Sigmoid colon (tissue), 7 donors: ENCODE measurements around the gene PHLDB1. TPM values are rescaled to one million over a fixed set of nuclear protein-coding genes. Genes with fewer than 3 reads are reported as not detected.

Source experiments
- DNase-seq: peaks from one replicate; pipeline ENCODE4 v3.0.0-alpha.2; 2019
- H3K27ac ChIP-seq, 4 donors: fragments of 200-600 bp; sonication (generic); one replicate each; pipeline ENCODE4 v1.5.1; 2016 to 2019; ENCODE audit warnings: mild to moderate bottlenecking in 1 of 4
- H3K27me3 ChIP-seq, 3 donors: fragments of 200-600 bp; sonication (generic); one replicate each; pipeline ENCODE4 v1.5.1; 2019; ENCODE audit warnings: mild to moderate bottlenecking in 1 of 3
- H3K36me3 ChIP-seq, 4 donors: fragments of 200-600 bp; sonication (generic); one replicate each; pipeline ENCODE4 v1.5.1; 2016 to 2019
- H3K4me1 ChIP-seq, 4 donors: fragments of 200-600 bp; sonication (generic); one replicate each; pipeline ENCODE4 v1.5.1; 2017 to 2019
- H3K4me3 ChIP-seq, 4 donors: fragments of 200-600 bp; sonication (generic); one replicate each; pipeline ENCODE4 v1.5.1; 2017 to 2019; ENCODE audit warnings: mild to moderate bottlenecking in 2 of 4, moderate library complexity in 1 of 4
- H3K9me3 ChIP-seq, 4 donors: fragments of 200-600 bp in 3 of 4; sonication (generic) in 3 of 4; one replicate each; pipeline versions ENCODE4 v1.5.1 to v1.6.1; 2013 to 2019
- CTCF ChIP-seq, 4 experiments: fragments of 450-650 bp in 3 of 4; fragments of 200-600 bp in 1 of 4; IDR thresholded peaks; one replicate each; pipeline ENCODE4 v1.5.1; 2016 to 2019; ENCODE audit warnings: antibody characterized with exemption in 4 of 4, mild to moderate bottlenecking in 3 of 4, moderate library complexity in 2 of 4
- EP300 ChIP-seq, 4 donors: sonication (generic); formaldehyde crosslinking; IDR thresholded peaks; one replicate each; pipeline ENCODE4 v1.6.1; 2017; ENCODE audit warnings: antibody characterized with exemption in 4 of 4
- POLR2A ChIP-seq, 2 donors: fragments of 450-650 bp; IDR thresholded peaks; one replicate each; pipeline ENCODE4 v1.6.1; 2016; ENCODE audit warnings: antibody characterized with exemption in 2 of 2, mild to moderate bottlenecking in 2 of 2, moderate library complexity in 2 of 2
- POLR2AphosphoS5 ChIP-seq, 4 donors: sonication (generic); formaldehyde crosslinking; IDR thresholded peaks; one replicate each; pipeline ENCODE4 v1.6.1; 2017; ENCODE audit warnings: antibody characterized with exemption in 4 of 4
- WGBS, 2 donors: extraction: QIAGEN DNeasy Blood & Tissue Kit; methylation state at CpG; one replicate each; pipeline ENCODE4 v1.1.7; 2013; 5-methylcytosine and 5-hydroxymethylcytosine counted together
- intact Hi-C: fragments of 100-400 bp; cut with DNase I; formaldehyde crosslinking; loops from one replicate; pipeline ENCODE4 v1.15.1; 2023
- polyA plus RNA-seq, 3 donors: library from polyadenylated mRNA; stranded (reverse); fragments of 200-250 nt; gene quantifications; one replicate each; pipeline ENCODE4 v1.2.3, GENCODE V29; 2013
- total RNA-seq, 4 donors: library from RNA; depleted of rRNA; stranded (reverse); fragments of >200 nt; gene quantifications; one replicate each; pipeline ENCODE4 v1.1.0, GENCODE V29; 2016
- donor health status: healthy with polysubstance abuse.
- donor health status: Bipolar disorder and iron deficiency.
- donor health status: healthy.

PHLDB1 gene
- total and polyA plus RNA-seq, 7 donors: 33.6 to 126 (median 51.8) TPM

GRCh38 chr11:118621784-118622375 lies 14.5 kb downstream of the PHLDB1 start:
- Histone ChIP-seq H3K4me3 (peak overlapping the region; percentile 27 to 66 (median 59)), H3K27ac (peak overlapping the region; percentile 86 to 92 (median 90)), H3K27me3 (no peaks in the 10 kb centered on the region), H3K36me3 (peaks cover 0 to 31% (median 11%) of the 10 kb centered on the region in 4 donors), H3K4me1 (peaks cover 0 to 80% (median 69%) of the 10 kb centered on the region in 4 donors), H3K9me3 (no peaks in the 10 kb centered on the region)
- intact Hi-C loops: no loop called here
- no peak for DNase-seq
- TF ChIP-seq POLR2AphosphoS5 (IDR thresholded peaks at IDR 0.05) (no peak), POLR2A (IDR thresholded peaks at IDR 0.05) (peak in 1 of 2 donors; percentile 21), EP300 (IDR thresholded peaks at IDR 0.05) (no peak)
- WGBS, 2 donors: 70 to 74% methylated on average over 4 of the region's 4 CpGs

GRCh38 chr11:118622376-118623268 lies 15.2 kb downstream of the PHLDB1 start:
- Histone ChIP-seq H3K36me3 (peaks cover 2 to 31% (median 19%) of the 10 kb centered on the region in 4 donors), H3K27ac (peak overlapping the region; percentile 86 to 92 (median 90)), H3K4me3 (peak overlapping the region in 3 of 4 donors; percentile 58 to 66 (median 60)), H3K4me1 (peaks cover 0 to 73% (median 61%) of the 10 kb centered on the region in 4 donors), H3K27me3 (no peaks in the 10 kb centered on the region), H3K9me3 (no peaks in the 10 kb centered on the region)
- DNase-seq: no peak
- intact Hi-C loops: no loop called here
- 61 to 65% methylated on average over 9 of the region's 9 CpGs for WGBS, 2 donors
- TF ChIP-seq CTCF (IDR thresholded peaks at IDR 0.05) (no peak), POLR2AphosphoS5 (IDR thresholded peaks at IDR 0.05) (peak; percentile 24 to 81 (median 80))

- Histone ChIP-seq H3K36me3 (peaks cover 6 to 37% (median 24%) of the 10 kb centered on the region in 4 donors), H3K27me3 (no peaks in the 10 kb centered on the region), H3K9me3 (no peaks in the 10 kb centered on the region), H3K4me3 (peak overlapping the region in 1 of 4 donors; percentile 7), H3K4me1 (peaks cover 0 to 70% (median 57%) of the 10 kb centered on the region in 4 donors), H3K27ac (peak overlapping the region; percentile 86 to 92 (median 90))
- no peak for DNase-seq
- WGBS, 2 donors: 59 to 64% methylated on average over 4 of the region's 4 CpGs
- intact Hi-C loops: no loop called here
- TF ChIP-seq POLR2AphosphoS5 (IDR thresholded peaks at IDR 0.05) (no peak), EP300 (IDR thresholded peaks at IDR 0.05) (no peak), POLR2A (IDR thresholded peaks at IDR 0.05) (no peak), CTCF (IDR thresholded peaks at IDR 0.05) (no peak)
Observed at GRCh38 chr11:118623269-118623655, 15.8 kb downstream of the PHLDB1 start.

- H3K36me3 ChIP-seq: peaks cover 6 to 54% (median 37%) of the 10 kb centered on the region in 4 donors
- no peak for DNase-seq
- H3K27me3 ChIP-seq: no peaks in the 10 kb centered on the region
- intact Hi-C loops: no loop called here
- H3K27ac ChIP-seq: peak overlapping the region in 1 of 4 donors; percentile 1
- H3K4me1 ChIP-seq: peaks cover 0 to 67% (median 50%) of the 10 kb centered on the region in 4 donors
- H3K9me3 ChIP-seq: no peaks in the 10 kb centered on the region
- no peak overlapping the region for H3K4me3 ChIP-seq
- TF ChIP-seq POLR2A (IDR thresholded peaks at IDR 0.05) (no peak), POLR2AphosphoS5 (IDR thresholded peaks at IDR 0.05) (no peak), CTCF (IDR thresholded peaks at IDR 0.05) (no peak), EP300 (IDR thresholded peaks at IDR 0.05) (no peak)
- WGBS, 2 donors: 61 to 83% methylated on average over 6 of the region's 6 CpGs
Observed at GRCh38 chr11:118625036-118625690, 17.7 kb downstream of the PHLDB1 start.
